Choroid plexus epithelial cell (primary cell): Measurements from ENCODE around the gene ENDOV.

Experiments
- DNase-seq: peaks from one replicate; pipeline ENCODE4 v3.0.0-alpha.2; 2010; ENCODE audit warnings: low read depth
- H3K4me3 ChIP-seq: 2 replicates; pipeline ENCODE4 v1.5.1; 2011; ENCODE audit warnings: low read depth, mild to moderate bottlenecking, control low read depth, low read length, moderate library complexity
- CTCF ChIP-seq: conservative IDR thresholded peaks from 2 replicates; pipeline ENCODE4 v1.5.1; 2011; ENCODE audit warnings: low read depth, mild to moderate bottlenecking, control low read depth, inconsistent platforms, low read length, moderate library complexity

ENDOV gene

GRCh38 chr17:80415626-80416137 lies 715 bp downstream of the ENDOV start:
- DNase-seq, result peak; percentile 15
- peak overlapping the region; percentile 99 for H3K4me3 ChIP-seq
- no peak for TF ChIP-seq CTCF

GRCh38 chr17:80416260-80416939 lies 1.4 kb downstream of the ENDOV start:
- H3K4me3 ChIP-seq, result peak overlapping the region; percentile 99
- DNase-seq, result no peak
- no peak for TF ChIP-seq CTCF

- DNase-seq, result no peak
- no peak for TF ChIP-seq CTCF
- H3K4me3 ChIP-seq, result no peak overlapping the region
These were observed 1.9 kb downstream of the ENDOV start for GRCh38 chr17:80416940-80417293.

- H3K4me3 ChIP-seq, result no peak overlapping the region
- no peak for TF ChIP-seq CTCF
- no peak for DNase-seq
These were observed 3.6 kb downstream of the ENDOV start for GRCh38 chr17:80418589-80418988.

GRCh38 chr17:80419255-80419654 lies 4.3 kb downstream of the ENDOV start:
- DNase-seq, result no peak
- no peak for TF ChIP-seq CTCF
- no peak overlapping the region for H3K4me3 ChIP-seq

- TF ChIP-seq CTCF, result no peak
- DNase-seq, result no peak
- no peak overlapping the region for H3K4me3 ChIP-seq
These were observed 6.6 kb downstream of the ENDOV start for GRCh38 chr17:80421381-80422090.
